Kidney epithelial cell (primary cell): ENCODE measurements around the gene KCTD12. TPM values are rescaled to one million over a fixed set of nuclear protein-coding genes. Genes with fewer than 3 reads are reported as not detected.

Experiments
- DNase-seq: peaks from one replicate; pipeline ENCODE4 v3.0.0-alpha.2; 2010; ENCODE audit warnings: low read depth
- H3K27me3 ChIP-seq: 2 replicates; pipeline ENCODE4 v1.6.0; 2011; ENCODE audit warnings: low read length; ENCODE audit not compliant: control insufficient read depth, insufficient read depth
- H3K36me3 ChIP-seq: 2 replicates; pipeline ENCODE4 v1.5.1; 2011; ENCODE audit warnings: low read length; ENCODE audit not compliant: control insufficient read depth, insufficient read depth
- H3K4me3 ChIP-seq: 2 replicates; pipeline ENCODE4 v1.5.1; 2011; ENCODE audit warnings: low read depth, mild to moderate bottlenecking, control low read depth, low read length
- total RNA-seq: library from RNA; depleted of rRNA; stranded (reverse); fragments of >200 nt; gene quantifications from 2 replicates; pipeline ENCODE4 v1.2.3, GENCODE V29; 2015
- TF ChIP-seq, protein P1 (sequence below): IDR thresholded peaks from 2 replicates; pipeline ENCODE4 v1.5.1; 2011; ENCODE audit warnings: mild to moderate bottlenecking, moderate library complexity, low read length, control low read depth, inconsistent platforms; ENCODE audit not compliant: insufficient read depth, poor library complexity, severe bottlenecking

The KCTD12 gene
- total RNA-seq, 1 donor from 2014 or later, result 5.4 TPM

DNA sequence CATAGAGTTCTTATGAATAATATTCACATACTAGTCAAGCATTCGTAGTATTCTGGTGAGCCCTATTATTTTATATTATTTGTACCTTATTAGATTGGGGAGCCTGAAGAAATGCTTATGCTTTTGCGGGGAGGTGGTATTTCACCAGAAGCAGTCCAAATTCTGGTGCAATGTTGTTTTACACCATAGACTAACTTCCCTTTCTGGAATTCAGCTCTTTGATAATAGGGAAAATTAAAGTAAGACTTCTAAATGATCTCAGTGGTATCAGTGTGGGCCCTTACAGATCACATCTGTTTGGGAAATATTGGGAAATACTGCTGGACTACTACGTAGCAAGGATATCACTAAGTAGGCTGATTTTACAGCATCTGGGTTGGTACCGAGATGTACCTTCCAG, 34.2 kb downstream of the KCTD12 start:
- no peak for DNase-seq
- no peaks in the 10 kb centered on the region for H3K27me3 ChIP-seq
- TF ChIP-seq, protein P1, sequence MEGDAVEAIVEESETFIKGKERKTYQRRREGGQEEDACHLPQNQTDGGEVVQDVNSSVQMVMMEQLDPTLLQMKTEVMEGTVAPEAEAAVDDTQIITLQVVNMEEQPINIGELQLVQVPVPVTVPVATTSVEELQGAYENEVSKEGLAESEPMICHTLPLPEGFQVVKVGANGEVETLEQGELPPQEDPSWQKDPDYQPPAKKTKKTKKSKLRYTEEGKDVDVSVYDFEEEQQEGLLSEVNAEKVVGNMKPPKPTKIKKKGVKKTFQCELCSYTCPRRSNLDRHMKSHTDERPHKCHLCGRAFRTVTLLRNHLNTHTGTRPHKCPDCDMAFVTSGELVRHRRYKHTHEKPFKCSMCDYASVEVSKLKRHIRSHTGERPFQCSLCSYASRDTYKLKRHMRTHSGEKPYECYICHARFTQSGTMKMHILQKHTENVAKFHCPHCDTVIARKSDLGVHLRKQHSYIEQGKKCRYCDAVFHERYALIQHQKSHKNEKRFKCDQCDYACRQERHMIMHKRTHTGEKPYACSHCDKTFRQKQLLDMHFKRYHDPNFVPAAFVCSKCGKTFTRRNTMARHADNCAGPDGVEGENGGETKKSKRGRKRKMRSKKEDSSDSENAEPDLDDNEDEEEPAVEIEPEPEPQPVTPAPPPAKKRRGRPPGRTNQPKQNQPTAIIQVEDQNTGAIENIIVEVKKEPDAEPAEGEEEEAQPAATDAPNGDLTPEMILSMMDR, result no peak
- H3K36me3 ChIP-seq, result no peaks in the 10 kb centered on the region
- no peak overlapping the region for H3K4me3 ChIP-seq

DNA sequence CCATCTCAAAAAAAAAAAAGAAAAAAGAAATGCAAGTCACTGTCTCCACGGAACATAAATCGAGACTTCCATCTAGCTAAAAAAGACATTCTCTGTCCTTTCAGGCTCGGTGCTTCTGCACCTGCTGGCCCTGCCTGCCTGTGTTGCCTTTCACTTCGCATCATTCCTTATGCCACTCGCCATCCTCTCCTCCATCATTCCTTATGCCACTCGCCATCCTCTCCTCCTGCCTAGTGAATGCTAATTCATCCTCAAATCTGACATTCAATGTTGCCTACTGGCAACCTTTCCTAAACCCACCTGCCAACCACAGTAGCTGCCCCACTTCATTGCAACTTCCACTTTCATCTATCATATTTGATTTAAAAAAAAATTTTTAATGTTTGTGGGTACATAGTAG, 36.7 kb downstream of the KCTD12 start:
- TF ChIP-seq, protein P1, result no peak
- DNase-seq, result no peak

DNA sequence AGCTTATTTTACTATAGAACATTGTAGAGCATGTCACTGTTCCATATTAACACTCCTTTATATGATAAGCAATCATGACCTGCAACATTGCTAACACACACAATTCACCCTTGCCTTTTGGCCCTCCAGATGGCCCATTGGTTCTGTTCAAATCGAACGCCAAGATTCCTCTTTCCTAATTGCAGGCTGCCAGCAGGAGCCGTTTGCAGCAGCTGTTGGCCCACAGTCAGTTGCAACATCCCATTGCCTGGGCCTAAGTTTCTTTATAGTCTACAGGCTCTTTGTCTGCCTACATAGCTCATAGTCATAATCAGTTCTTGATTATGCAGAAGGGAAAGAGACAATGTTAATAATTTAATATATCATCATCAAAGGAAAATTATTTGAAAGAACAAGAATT, 37.6 kb downstream of the KCTD12 start:
- Histone ChIP-seq H3K4me3 (no peak overlapping the region), H3K36me3 (no peaks in the 10 kb centered on the region), H3K27me3 (no peaks in the 10 kb centered on the region)
- no peak for DNase-seq
- TF ChIP-seq, protein P1, result no peak

More for the DNA sequence above, 36.7 kb downstream of the KCTD12 start:
- Histone ChIP-seq H3K4me3 (no peak overlapping the region), H3K27me3 (no peaks in the 10 kb centered on the region), H3K36me3 (no peaks in the 10 kb centered on the region)

DNA sequence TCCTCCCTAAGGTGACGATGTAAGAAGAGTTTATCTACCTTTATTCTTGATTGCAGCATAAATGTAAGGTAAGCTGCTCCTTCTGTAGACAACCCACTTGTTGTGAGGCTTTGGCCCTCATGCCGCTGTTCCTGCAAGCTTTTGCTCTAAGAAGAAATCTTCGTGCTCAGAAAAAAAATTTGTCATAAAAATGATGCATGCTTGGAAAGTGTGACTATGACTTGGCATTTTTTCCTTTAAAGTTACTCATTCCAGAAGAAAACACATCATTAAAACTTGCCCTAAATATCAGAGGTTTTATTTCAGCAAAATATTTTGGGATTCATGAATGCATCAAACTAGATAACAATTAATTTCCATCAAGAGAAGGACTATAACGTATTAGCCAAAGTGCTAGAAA, 39.8 kb downstream of the KCTD12 start:
- no peaks in the 10 kb centered on the region for H3K27me3 ChIP-seq
- no peaks in the 10 kb centered on the region for H3K36me3 ChIP-seq
- no peak overlapping the region for H3K4me3 ChIP-seq
- DNase-seq, result no peak
- TF ChIP-seq, protein P1, result no peak

DNA sequence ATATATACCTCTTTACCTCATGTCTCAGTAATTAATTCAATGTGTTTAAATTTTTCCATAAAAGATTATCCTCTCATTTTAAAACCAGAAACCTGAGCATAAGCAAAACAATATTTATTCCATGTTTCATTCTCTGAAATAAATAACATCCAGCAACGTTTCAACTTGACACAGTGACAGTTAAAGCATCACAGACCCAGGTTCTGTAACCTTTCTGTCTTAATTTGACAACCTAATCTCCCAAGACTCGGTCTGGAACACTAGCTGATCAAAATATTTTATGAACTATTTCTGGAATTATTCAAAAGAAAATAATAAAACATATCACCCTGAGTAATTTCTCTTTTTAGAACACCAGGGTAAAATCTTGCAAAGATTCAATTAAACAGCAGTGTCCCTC, 40.3 kb downstream of the KCTD12 start:
- TF ChIP-seq, protein P1, result no peak
- DNase-seq, result no peak
- no peaks in the 10 kb centered on the region for H3K36me3 ChIP-seq
- H3K27me3 ChIP-seq, result no peaks in the 10 kb centered on the region
- H3K4me3 ChIP-seq, result no peak overlapping the region

DNA sequence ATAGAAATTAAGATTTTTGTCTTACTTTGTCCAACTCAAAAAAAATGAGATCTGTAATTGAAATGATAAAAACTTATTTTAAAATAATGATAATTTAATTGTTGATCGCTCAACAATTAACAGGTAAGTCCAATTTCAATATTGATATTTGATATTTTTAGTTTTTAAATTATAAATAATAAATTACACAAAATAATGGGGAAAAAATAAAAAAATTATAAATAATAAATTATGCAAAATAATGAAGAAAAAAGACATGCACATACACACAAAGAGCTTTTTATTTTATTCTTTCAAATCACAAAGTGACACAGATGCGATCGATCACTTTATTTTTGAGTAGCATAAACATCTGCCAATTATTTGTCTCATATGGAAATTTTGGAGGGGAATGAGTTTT, 40.8 kb downstream of the KCTD12 start:
- Histone ChIP-seq H3K36me3 (no peaks in the 10 kb centered on the region), H3K27me3 (no peaks in the 10 kb centered on the region), H3K4me3 (no peak overlapping the region)
- TF ChIP-seq, protein P1, result no peak
- no peak for DNase-seq
